ENCODE measurements around the gene TMEM190.

Gene TMEM190

GRCh38 chr19:55358943-55359908 is 17.4 kb upstream of the TMEM190 start:
- DNase-seq: no peak
- Histone ChIP-seq H3K23ac (ENCODE audit: low read length) (no peak overlapping the region), H3K9ac (ENCODE audit: low read length) (no peak overlapping the region), H3K9me3 (ENCODE audit: insufficient read depth, low read depth, low read length) (peaks cover 1% of the 10 kb centered on the region), H4K8ac (ENCODE audit: low read depth, low read length) (no peak overlapping the region), H3K79me1 (ENCODE audit: low read length) (peaks cover 3% of the 10 kb centered on the region), H4K12ac (ENCODE audit: low read depth, low read length) (no peak overlapping the region), H2BK5ac (ENCODE audit: low read depth, low read length, poor library complexity) (no peak overlapping the region), H4K91ac (ENCODE audit: low read depth, low read length) (no peak overlapping the region), H2BK120ac (ENCODE audit: insufficient read depth, low read length, poor library complexity) (no peak overlapping the region), H3K79me2 (ENCODE audit: control insufficient read depth, insufficient read depth, low read length, poor library complexity) (no peaks in the 10 kb centered on the region), H3K18ac (ENCODE audit: low read length) (no peak overlapping the region), H3K27me3 (ENCODE audit: insufficient read depth, low read length) (peaks cover 4% of the 10 kb centered on the region), H3K36me3 (ENCODE audit: control insufficient read depth in 1 of 2, insufficient read depth in 2 of 2, low read length in 2 of 2) (no peaks in the 10 kb centered on the region), H2AK5ac (ENCODE audit: low read length) (no peak overlapping the region), H3K4me3 (ENCODE audit: low read depth, low read length) (no peak overlapping the region), H2BK12ac (ENCODE audit: low read length) (no peak overlapping the region), H3K4ac (ENCODE audit: low read depth, low read length) (no peak overlapping the region), H3K4me2 (ENCODE audit: low read length) (no peak overlapping the region), H3K14ac (ENCODE audit: low read length) (no peak overlapping the region), H2AFZ (ENCODE audit: insufficient read depth, low read length, poor library complexity) (no peak overlapping the region), H3K4me1 (ENCODE audit: control insufficient read depth in 1 of 2, insufficient read depth in 2 of 2, low read length in 2 of 2) (peaks cover 5 to 12% of the 10 kb centered on the region in 2 experiments), H3K27ac (ENCODE audit: low read depth, low read length) (no peak overlapping the region)
- WGBS (ENCODE audit: extremely low coverage, insufficient coverage, insufficient read length): no CpG with 5 or more reads among the region's 32 CpGs

GRCh38 chr19:55360902-55361301 is 15.7 kb upstream of the TMEM190 start:
- Histone ChIP-seq H2BK5ac (ENCODE audit: low read depth, low read length, poor library complexity) (no peak overlapping the region), H3K4me2 (ENCODE audit: low read length) (no peak overlapping the region), H3K36me3 (ENCODE audit: control insufficient read depth in 1 of 2, insufficient read depth in 2 of 2, low read length in 2 of 2) (peaks cover 5 to 6% of the 10 kb centered on the region in 2 experiments), H4K91ac (ENCODE audit: low read depth, low read length) (no peak overlapping the region), H3K4me1 (ENCODE audit: control insufficient read depth in 1 of 2, insufficient read depth in 2 of 2, low read length in 2 of 2) (peaks cover 3 to 5% of the 10 kb centered on the region in 2 experiments), H2AK5ac (ENCODE audit: low read length) (no peak overlapping the region), H3K27ac (ENCODE audit: low read depth, low read length) (no peak overlapping the region), H2AFZ (ENCODE audit: insufficient read depth, low read length, poor library complexity) (no peak overlapping the region), H3K79me2 (ENCODE audit: control insufficient read depth, insufficient read depth, low read length, poor library complexity) (no peaks in the 10 kb centered on the region), H3K27me3 (ENCODE audit: insufficient read depth, low read length) (no peaks in the 10 kb centered on the region), H3K14ac (ENCODE audit: low read length) (no peak overlapping the region), H4K8ac (ENCODE audit: low read depth, low read length) (no peak overlapping the region), H2BK120ac (ENCODE audit: insufficient read depth, low read length, poor library complexity) (no peak overlapping the region), H3K4me3 (ENCODE audit: low read depth, low read length) (no peak overlapping the region), H3K23ac (ENCODE audit: low read length) (no peak overlapping the region), H3K9me3 (ENCODE audit: insufficient read depth, low read depth, low read length) (no peaks in the 10 kb centered on the region), H3K79me1 (ENCODE audit: low read length) (peaks cover 3% of the 10 kb centered on the region), H4K12ac (ENCODE audit: low read depth, low read length) (no peak overlapping the region), H2BK12ac (ENCODE audit: low read length) (no peak overlapping the region), H3K9ac (ENCODE audit: low read length) (no peak overlapping the region), H3K18ac (ENCODE audit: low read length) (no peak overlapping the region), H3K4ac (ENCODE audit: low read depth, low read length) (no peak overlapping the region)
- WGBS (ENCODE audit: extremely low coverage, insufficient coverage, insufficient read length): no CpG with 5 or more reads among the region's 16 CpGs
- DNase-seq: no peak

- Histone ChIP-seq H2AFZ (ENCODE audit: insufficient read depth, low read length, poor library complexity) (no peak overlapping the region), H3K27me3 (ENCODE audit: insufficient read depth, low read length) (no peaks in the 10 kb centered on the region), H4K91ac (ENCODE audit: low read depth, low read length) (peak overlapping the region; percentile 36), H3K4me2 (ENCODE audit: low read length) (no peak overlapping the region), H2BK5ac (ENCODE audit: low read depth, low read length, poor library complexity) (no peak overlapping the region), H3K4ac (ENCODE audit: low read depth, low read length) (no peak overlapping the region), H2BK12ac (ENCODE audit: low read length) (peak overlapping the region; percentile 8), H3K23ac (ENCODE audit: low read length) (no peak overlapping the region), H4K8ac (ENCODE audit: low read depth, low read length) (peak overlapping the region; percentile 17), H3K36me3 (ENCODE audit: control insufficient read depth in 1 of 2, insufficient read depth in 2 of 2, low read length in 2 of 2) (peaks cover 15 to 18% of the 10 kb centered on the region in 2 experiments), H3K9me3 (ENCODE audit: insufficient read depth, low read depth, low read length) (no peaks in the 10 kb centered on the region), H3K79me2 (ENCODE audit: control insufficient read depth, insufficient read depth, low read length, poor library complexity) (no peaks in the 10 kb centered on the region), H2BK120ac (ENCODE audit: insufficient read depth, low read length, poor library complexity) (no peak overlapping the region), H3K79me1 (ENCODE audit: low read length) (peaks cover 3% of the 10 kb centered on the region), H3K27ac (ENCODE audit: low read depth, low read length) (no peak overlapping the region), H3K9ac (ENCODE audit: low read length) (no peak overlapping the region), H3K18ac (ENCODE audit: low read length) (no peak overlapping the region), H3K14ac (ENCODE audit: low read length) (no peak overlapping the region), H3K4me3 (ENCODE audit: low read depth, low read length) (no peak overlapping the region), H3K4me1 (ENCODE audit: control insufficient read depth in 1 of 2, insufficient read depth in 2 of 2, low read length in 2 of 2) (peaks cover 3 to 5% of the 10 kb centered on the region in 2 experiments), H2AK5ac (ENCODE audit: low read length) (no peak overlapping the region), H4K12ac (ENCODE audit: low read depth, low read length) (no peak overlapping the region)
- no CpG with 5 or more reads among the region's 38 CpGs for WGBS (ENCODE audit: extremely low coverage, insufficient coverage, insufficient read length)
- DNase-seq: no peak
Measured at GRCh38 chr19:55362174-55362989, 14.2 kb upstream of the TMEM190 start.

GRCh38 chr19:55362990-55363716 is 13.5 kb upstream of the TMEM190 start, which contains the start of gene GARIN5B:
GARIN5B (minus strand) TSS chr19:55363260; CDS start chr19:55363066, 194 bp downstream.
- no peak within 1 kb of the TSS for H2BK120ac ChIP-seq (ENCODE audit: insufficient read depth, low read length, poor library complexity)
- peaks cover 3 to 5% of the 10 kb centered on the region in 2 experiments for H3K4me1 ChIP-seq (ENCODE audit: control insufficient read depth in 1 of 2, insufficient read depth in 2 of 2, low read length in 2 of 2)
- H3K4me3 ChIP-seq (ENCODE audit: low read depth, low read length): no peak within 1 kb of the TSS
- no peaks in the 10 kb centered on the region for H3K9me3 ChIP-seq (ENCODE audit: insufficient read depth, low read depth, low read length)
- no peak within 1 kb of the TSS for H2AFZ ChIP-seq (ENCODE audit: insufficient read depth, low read length, poor library complexity)
- H3K9ac ChIP-seq (ENCODE audit: low read length): no peak within 1 kb of the TSS
- no peak within 1 kb of the TSS for H3K4me2 ChIP-seq (ENCODE audit: low read length)
- peak within 1 kb of the TSS; percentile 36 for H4K91ac ChIP-seq (ENCODE audit: low read depth, low read length)
- H2BK12ac ChIP-seq (ENCODE audit: low read length): peak within 1 kb of the TSS; percentile 15
- no peak within 1 kb of the TSS for H3K14ac ChIP-seq (ENCODE audit: low read length)
- peak; percentile 72 to 89 for DNase-seq
- peak within 1 kb of the TSS; percentile 17 for H4K8ac ChIP-seq (ENCODE audit: low read depth, low read length)
- H3K4ac ChIP-seq (ENCODE audit: low read depth, low read length): no peak within 1 kb of the TSS
- H3K18ac ChIP-seq (ENCODE audit: low read length): no peak within 1 kb of the TSS
- H3K23ac ChIP-seq (ENCODE audit: low read length): no peak within 1 kb of the TSS
- no peaks in the 10 kb centered on the region for H3K27me3 ChIP-seq (ENCODE audit: insufficient read depth, low read length)
- H3K79me1 ChIP-seq (ENCODE audit: low read length): peaks cover 3% of the 10 kb centered on the region
- no peak within 1 kb of the TSS for H2BK5ac ChIP-seq (ENCODE audit: low read depth, low read length, poor library complexity)
- peak within 1 kb of the TSS; percentile 58 for H2AK5ac ChIP-seq (ENCODE audit: low read length)
- peaks cover 19 to 23% of the 10 kb centered on the region in 2 experiments for H3K36me3 ChIP-seq (ENCODE audit: control insufficient read depth in 1 of 2, insufficient read depth in 2 of 2, low read length in 2 of 2)
- WGBS (ENCODE audit: extremely low coverage, insufficient coverage, insufficient read length): no CpG with 5 or more reads among the region's 27 CpGs
- no peak within 1 kb of the TSS for H4K12ac ChIP-seq (ENCODE audit: low read depth, low read length)
- H3K27ac ChIP-seq (ENCODE audit: low read depth, low read length): peak within 1 kb of the TSS; percentile 18
- H3K79me2 ChIP-seq (ENCODE audit: control insufficient read depth, insufficient read depth, low read length, poor library complexity): no peaks in the 10 kb centered on the region
